K562 (cell line): ENCODE data around the gene ADAMTS7. TPM values are rescaled to one million over a fixed set of nuclear protein-coding genes. Genes with fewer than 3 reads are reported as not detected.

Experiments
- MEIS2 ChIP-seq: fragments of 450-650 bp; IDR thresholded peaks from 2 replicates; pipeline ENCODE4 v1.6.1; 2014; ENCODE audit warnings: mild to moderate bottlenecking; ENCODE audit not compliant: partially characterized antibody
- NFATC3 ChIP-seq: fragments of 450-650 bp; IDR thresholded peaks from 2 replicates; pipeline ENCODE4 v1.6.1; 2017; ENCODE audit warnings: mild to moderate bottlenecking
- PTBP1 ChIP-seq: fragments of 200-400 bp; formaldehyde crosslinking; IDR thresholded peaks from 2 replicates; pipeline ENCODE4 v1.6.1; 2017; ENCODE audit warnings: low read depth, low read length
- RAD21 ChIP-seq, 2 experiments: fragments of 250-450 bp in 1 of 2; fragments of 450-650 bp in 1 of 2; sonication (Bioruptor Pico) in 1 of 2; formaldehyde crosslinking in 1 of 2; IDR thresholded peaks in 1 of 2; conservative IDR thresholded peaks in 1 of 2; 2 replicates each; pipeline versions ENCODE4 v1.4.0 to v1.8.0; 2020 to 2022; ENCODE audit warnings: mild to moderate bottlenecking in 2 of 2, moderate library complexity in 1 of 2
- RBM25 ChIP-seq: fragments of 200-400 bp; formaldehyde crosslinking; IDR thresholded peaks from 2 replicates; pipeline ENCODE4 v1.6.1; 2018; ENCODE audit warnings: low read length, low read depth, moderate library complexity; ENCODE audit not compliant: severe bottlenecking
- SMARCC2 ChIP-seq: fragments of 450-650 bp; IDR thresholded peaks from 2 replicates; pipeline ENCODE4 v1.6.1; 2017; ENCODE audit warnings: antibody characterized with exemption, moderate library complexity, mild to moderate bottlenecking, low read depth
- SRSF7 ChIP-seq: fragments of 200-400 bp; formaldehyde crosslinking; optimal IDR thresholded peaks from 2 replicates; pipeline ENCODE3; 2017; ENCODE audit warnings: mild to moderate bottlenecking, low read depth, low read length
- polyA plus RNA-seq, 8 experiments: library from polyadenylated mRNA; depleted of rRNA in 4 of 8; stranded (reverse) in 5 of 8; unstranded in 3 of 8; fragments of >200 nt; fragmentation: Nextera tagmentation in 2 of 8; fragmentation: Illumina TruSeq in 1 of 8; extraction: Ambion mirVana in 2 of 8; extraction: Trizol in 1 of 8; gene quantifications; 2 replicates each; pipeline versions ENCODE4 v1.2.1 to v1.2.3, GENCODE V29; 2011 to 2014; ENCODE audit warnings: inconsistent platforms in 1 of 8, missing spikeins in 1 of 8
- total RNA-seq, 7 experiments: library from RNA; depleted of rRNA in 6 of 7; stranded (reverse); fragments of >200 nt in 6 of 7; fragmentation: Illumina TruSeq in 2 of 7; extraction: Trizol in 2 of 7; gene quantifications; 2 replicates each; pipeline versions ENCODE4 v1.2.1 to v1.2.3, GENCODE V29; 2011 to 2021; ENCODE audit warnings: low replicate concordance in 1 of 7
- TF ChIP-seq, protein P1 (sequence below), 2 experiments: fragments of 450-650 bp; formaldehyde crosslinking in 1 of 2; IDR thresholded peaks; 2 replicates each; pipeline versions ENCODE4 v1.4.0 to v1.6.1; 2014 to 2020; ENCODE audit warnings: mild to moderate bottlenecking in 2 of 2, borderline replicate concordance in 1 of 2, low read depth in 1 of 2
- TF ChIP-seq, protein P2 (sequence below): fragments of 250-450 bp; sonication (Bioruptor Pico); IDR thresholded peaks from 2 replicates; pipeline ENCODE4 v1.4.0; 2020; ENCODE audit warnings: borderline replicate concordance
- TF ChIP-seq, protein P3 (sequence below): sonication (generic); formaldehyde crosslinking; IDR thresholded peaks from 2 replicates; pipeline ENCODE4 v1.5.0; 2020; ENCODE audit warnings: missing genetic modification reagents

ADAMTS7 gene
- total and polyA plus RNA-seq, 9 of the 15 experiments (the other 6 are each of a cell fraction or from before 2014, with no cell fraction given) = 0.05 to 0.07 TPM; not detected in 7

DNA sequence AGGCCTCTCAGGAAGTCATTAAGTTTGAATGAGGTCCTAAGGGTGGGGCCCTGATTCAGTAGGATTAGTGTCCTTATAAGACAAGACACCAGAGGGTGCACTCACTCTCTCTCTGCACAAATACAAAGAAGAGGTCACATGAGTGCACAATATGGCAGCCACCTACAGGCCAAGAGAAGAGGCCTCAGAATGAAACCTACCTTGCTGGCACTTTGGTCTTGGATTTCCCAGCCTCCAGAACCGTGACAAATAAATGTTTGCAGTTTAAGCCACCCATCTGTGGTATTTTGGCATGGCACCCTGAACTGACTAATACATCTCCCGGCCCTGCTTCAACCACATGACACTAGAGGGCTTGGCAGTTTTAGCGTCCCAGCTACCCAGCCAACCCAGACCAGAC lies 96.4 kb downstream of the ADAMTS7 start (continued):
- TF ChIP-seq, protein P1, sequence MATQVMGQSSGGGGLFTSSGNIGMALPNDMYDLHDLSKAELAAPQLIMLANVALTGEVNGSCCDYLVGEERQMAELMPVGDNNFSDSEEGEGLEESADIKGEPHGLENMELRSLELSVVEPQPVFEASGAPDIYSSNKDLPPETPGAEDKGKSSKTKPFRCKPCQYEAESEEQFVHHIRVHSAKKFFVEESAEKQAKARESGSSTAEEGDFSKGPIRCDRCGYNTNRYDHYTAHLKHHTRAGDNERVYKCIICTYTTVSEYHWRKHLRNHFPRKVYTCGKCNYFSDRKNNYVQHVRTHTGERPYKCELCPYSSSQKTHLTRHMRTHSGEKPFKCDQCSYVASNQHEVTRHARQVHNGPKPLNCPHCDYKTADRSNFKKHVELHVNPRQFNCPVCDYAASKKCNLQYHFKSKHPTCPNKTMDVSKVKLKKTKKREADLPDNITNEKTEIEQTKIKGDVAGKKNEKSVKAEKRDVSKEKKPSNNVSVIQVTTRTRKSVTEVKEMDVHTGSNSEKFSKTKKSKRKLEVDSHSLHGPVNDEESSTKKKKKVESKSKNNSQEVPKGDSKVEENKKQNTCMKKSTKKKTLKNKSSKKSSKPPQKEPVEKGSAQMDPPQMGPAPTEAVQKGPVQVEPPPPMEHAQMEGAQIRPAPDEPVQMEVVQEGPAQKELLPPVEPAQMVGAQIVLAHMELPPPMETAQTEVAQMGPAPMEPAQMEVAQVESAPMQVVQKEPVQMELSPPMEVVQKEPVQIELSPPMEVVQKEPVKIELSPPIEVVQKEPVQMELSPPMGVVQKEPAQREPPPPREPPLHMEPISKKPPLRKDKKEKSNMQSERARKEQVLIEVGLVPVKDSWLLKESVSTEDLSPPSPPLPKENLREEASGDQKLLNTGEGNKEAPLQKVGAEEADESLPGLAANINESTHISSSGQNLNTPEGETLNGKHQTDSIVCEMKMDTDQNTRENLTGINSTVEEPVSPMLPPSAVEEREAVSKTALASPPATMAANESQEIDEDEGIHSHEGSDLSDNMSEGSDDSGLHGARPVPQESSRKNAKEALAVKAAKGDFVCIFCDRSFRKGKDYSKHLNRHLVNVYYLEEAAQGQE (IDR thresholded peaks at IDR 0.05; ENCODE audit: borderline replicate concordance) = peak; percentile 62; the same call in 1 of the 2 replicates
- TF ChIP-seq, protein P1 (CRISPR knock-in tag; IDR thresholded peaks at IDR 0.05; ENCODE audit: low read depth) = no peak
- TF ChIP-seq, protein P2, sequence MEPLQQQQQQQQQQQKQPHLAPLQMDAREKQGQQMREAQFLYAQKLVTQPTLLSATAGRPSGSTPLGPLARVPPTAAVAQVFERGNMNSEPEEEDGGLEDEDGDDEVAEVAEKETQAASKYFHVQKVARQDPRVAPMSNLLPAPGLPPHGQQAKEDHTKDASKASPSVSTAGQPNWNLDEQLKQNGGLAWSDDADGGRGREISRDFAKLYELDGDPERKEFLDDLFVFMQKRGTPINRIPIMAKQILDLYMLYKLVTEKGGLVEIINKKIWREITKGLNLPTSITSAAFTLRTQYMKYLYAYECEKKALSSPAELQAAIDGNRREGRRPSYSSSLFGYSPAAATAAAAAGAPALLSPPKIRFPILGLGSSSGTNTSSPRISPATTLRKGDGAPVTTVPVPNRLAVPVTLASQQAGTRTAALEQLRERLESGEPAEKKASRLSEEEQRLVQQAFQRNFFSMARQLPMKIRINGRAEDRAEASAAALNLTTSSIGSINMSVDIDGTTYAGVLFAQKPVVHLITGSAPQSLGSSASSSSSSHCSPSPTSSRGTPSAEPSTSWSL (CRISPR knock-in tag) = no peak
- TF ChIP-seq RBM25 (no peak), SMARCC2 (no peak), NFATC3 (no peak), RAD21 (CRISPR knock-in tag; conservative IDR thresholded peaks at IDR 0.05 in 1 of 2, IDR thresholded peaks at IDR 0.05 in 1 of 2) (peak in 1 of 2 experiments; percentile 52; a peak in 2 of 4 replicates), PTBP1 (no peak), MEIS2 (no peak), SRSF7 (no peak)
- TF ChIP-seq, protein P3, sequence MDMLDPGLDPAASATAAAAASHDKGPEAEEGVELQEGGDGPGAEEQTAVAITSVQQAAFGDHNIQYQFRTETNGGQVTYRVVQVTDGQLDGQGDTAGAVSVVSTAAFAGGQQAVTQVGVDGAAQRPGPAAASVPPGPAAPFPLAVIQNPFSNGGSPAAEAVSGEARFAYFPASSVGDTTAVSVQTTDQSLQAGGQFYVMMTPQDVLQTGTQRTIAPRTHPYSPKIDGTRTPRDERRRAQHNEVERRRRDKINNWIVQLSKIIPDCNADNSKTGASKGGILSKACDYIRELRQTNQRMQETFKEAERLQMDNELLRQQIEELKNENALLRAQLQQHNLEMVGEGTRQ = peak; percentile 58; the same call in 1 of the 2 replicates
